GM23338 (cell line): Measurements from ENCODE around the gene PDSS2. TPM values are rescaled to one million over a fixed set of nuclear protein-coding genes. Genes with fewer than 3 reads are reported as not detected.
A peak's percentile ranks its signal among the peaks of the same experiment; 100 is the strongest.

Experiments used
- ATAC-seq: fragments of 200-7000 bp; cut with Tn5 transposase; 3 replicates; pipeline ENCODE4 v1.9.1; 2020
- DNase-seq: peaks from one replicate; pipeline ENCODE4 v3.0.0-alpha.2; 2015; ENCODE audit warnings: low spot score
- H2AFZ ChIP-seq: fragments of 200-600 bp; sonication (generic); 2 replicates; pipeline ENCODE4 v1.8.0; 2016; ENCODE audit warnings: antibody characterized with exemption, mild to moderate bottlenecking, moderate library complexity
- H3F3A ChIP-seq: fragments of 200-600 bp; sonication (generic); replicated peaks from 2 replicates; pipeline ENCODE4 v1.8.0; 2017; ENCODE audit warnings: antibody characterized with exemption, mixed run types, low read depth
- H3K27ac ChIP-seq: fragments of 200-600 bp; sonication (generic); 2 replicates; pipeline ENCODE4 v1.6.1; 2016; ENCODE audit warnings: low read depth
- H3K27me3 ChIP-seq: fragments of 200-600 bp; sonication (generic); 2 replicates; pipeline ENCODE4 v1.8.0; 2016; ENCODE audit warnings: mild to moderate bottlenecking, mixed run types, moderate library complexity; ENCODE audit not compliant: insufficient read depth
- H3K36me3 ChIP-seq: fragments of 200-600 bp; sonication (generic); 2 replicates; pipeline ENCODE4 v1.8.0; 2016; ENCODE audit warnings: mild to moderate bottlenecking; ENCODE audit not compliant: insufficient read depth
- H3K4me1 ChIP-seq: fragments of 200-600 bp; sonication (generic); 2 replicates; pipeline ENCODE4 v1.8.0; 2016; ENCODE audit warnings: mild to moderate bottlenecking, moderate library complexity; ENCODE audit not compliant: insufficient read depth
- H3K4me2 ChIP-seq: fragments of 200-600 bp; sonication (generic); 2 replicates; pipeline ENCODE4 v1.7.1; 2017; ENCODE audit warnings: mixed run types
- H3K4me3 ChIP-seq: fragments of 200-600 bp; sonication (generic); 2 replicates; pipeline ENCODE4 v1.6.1; 2016; ENCODE audit warnings: mixed run types
- H3K79me2 ChIP-seq: fragments of 200-600 bp; sonication (generic); replicated peaks from 2 replicates; pipeline ENCODE4 v1.8.0; 2017; ENCODE audit warnings: mild to moderate bottlenecking; ENCODE audit not compliant: insufficient read depth
- H3K9me2 ChIP-seq: fragments of 200-600 bp; sonication (generic); 2 replicates; pipeline ENCODE4 v1.8.0; 2017; ENCODE audit not compliant: insufficient read depth
- H4K20me1 ChIP-seq: fragments of 200-600 bp; sonication (generic); replicated peaks from 2 replicates; pipeline ENCODE4 v1.8.0; 2017; ENCODE audit warnings: mild to moderate bottlenecking; ENCODE audit not compliant: insufficient read depth
- H3K27ac Mint-ChIP-seq: 2 replicates; pipeline ENCODE4 v1.8.0; 2020; ENCODE audit warnings: inconsistent platforms, mild to moderate bottlenecking, moderate library complexity, mixed read lengths
- H3K27me3 Mint-ChIP-seq: 3 replicates; pipeline ENCODE4 v1.8.0; 2022; ENCODE audit warnings: low read depth, mild to moderate bottlenecking, moderate library complexity, mixed read lengths, inconsistent platforms; ENCODE audit not compliant: insufficient read depth, poor library complexity
- H3K36me3 Mint-ChIP-seq: 3 replicates; pipeline ENCODE4 v1.8.0; 2021; ENCODE audit warnings: low read depth, mild to moderate bottlenecking, inconsistent platforms, moderate library complexity, mixed read lengths
- H3K4me1 Mint-ChIP-seq: 3 replicates; pipeline ENCODE4 v1.8.0; 2020; ENCODE audit warnings: mild to moderate bottlenecking, inconsistent platforms, mixed read lengths
- H3K4me3 Mint-ChIP-seq: 3 replicates; pipeline ENCODE4 v1.8.0; 2021; ENCODE audit warnings: moderate library complexity, mild to moderate bottlenecking, inconsistent platforms, mixed read lengths
- H3K9me3 Mint-ChIP-seq: 3 replicates; pipeline ENCODE4 v1.8.0; 2020; ENCODE audit warnings: moderate library complexity, mild to moderate bottlenecking, inconsistent platforms, mixed read lengths
- CREB1 ChIP-seq: fragments of 250-450 bp; sonication (Bioruptor Pico); IDR thresholded peaks from 2 replicates; pipeline ENCODE4 v1.5.0; 2020; ENCODE audit warnings: low read depth, mild to moderate bottlenecking, moderate library complexity
- CTCF ChIP-seq, 2 experiments: fragments of 200-600 bp in 1 of 2; sonication (generic) in 1 of 2; conservative IDR thresholded peaks; 2 replicates each; pipeline versions ENCODE4 v1.5.1 to v1.6.1; 2016 to 2017; ENCODE audit warnings: antibody characterized with exemption in 2 of 2, low read depth in 2 of 2, mild to moderate bottlenecking in 2 of 2, moderate library complexity in 1 of 2
- ETS1 ChIP-seq: IDR thresholded peaks from 2 replicates; pipeline ENCODE4 v1.6.1; 2016; ENCODE audit warnings: antibody characterized with exemption
- EZH2 ChIP-seq: fragments of 200-600 bp; sonication (generic); IDR thresholded peaks from one replicate; pipeline ENCODE4 v1.8.0; 2017; ENCODE audit warnings: antibody characterized with exemption, mild to moderate bottlenecking, low read depth; ENCODE audit not compliant: unreplicated experiment
- EZH2phosphoT487 ChIP-seq: fragments of 200-600 bp; sonication (generic); IDR thresholded peaks from one replicate; pipeline ENCODE4 v1.8.1; 2018; ENCODE audit warnings: antibody characterized with exemption; ENCODE audit not compliant: unreplicated experiment
- JUNB ChIP-seq: IDR thresholded peaks from one replicate; pipeline ENCODE4 v1.6.1; 2016; ENCODE audit warnings: antibody characterized with exemption; ENCODE audit not compliant: unreplicated experiment
- NANOG ChIP-seq: IDR thresholded peaks from 2 replicates; pipeline ENCODE4 v1.6.1; 2016; ENCODE audit warnings: antibody characterized with exemption, borderline replicate concordance
- STAT1 ChIP-seq: IDR thresholded peaks from one replicate; pipeline ENCODE4 v1.6.1; 2016; ENCODE audit warnings: antibody characterized with exemption; ENCODE audit not compliant: unreplicated experiment
- ZNF114 ChIP-seq: fragments of 250-450 bp; sonication (Bioruptor Pico); IDR thresholded peaks from 2 replicates; pipeline ENCODE4 v1.5.0; 2020; ENCODE audit warnings: mild to moderate bottlenecking, moderate library complexity
- ZNF331 ChIP-seq: fragments of 250-450 bp; sonication (Bioruptor Pico); IDR thresholded peaks from 2 replicates; pipeline ENCODE4 v1.5.0; 2020; ENCODE audit warnings: low read depth, mild to moderate bottlenecking, moderate library complexity
- ZNF462 ChIP-seq: fragments of 250-450 bp; sonication (Bioruptor Pico); IDR thresholded peaks from 2 replicates; pipeline ENCODE4 v1.5.0; 2020; ENCODE audit warnings: mild to moderate bottlenecking, moderate library complexity
- polyA plus RNA-seq: library from polyadenylated mRNA; unstranded; fragments of >200 nt; fragmentation: Nextera tagmentation; extraction: Ambion mirVana; gene quantifications from 2 replicates; pipeline ENCODE4 v1.2.1, GENCODE V29; 2016
- total RNA-seq: library from RNA; depleted of rRNA; stranded (reverse); fragments of >200 nt; shearing (Covaris generic); gene quantifications from 2 replicates; pipeline ENCODE4 v1.2.3, GENCODE V29; 2014

PDSS2 gene
- total and polyA plus RNA-seq, 2 experiments from 2014 or later: 7.3 to 16.7 TPM

GRCh38 chr6:107488174-107488874 lies 29.0 kb upstream of the PDSS2 start:
- no peak overlapping the region for H3K27ac Mint-ChIP-seq
- no peak for ATAC-seq
- no peak for TF ChIP-seq CREB1 (CRISPR knock-in tag)
- TF ChIP-seq CTCF (conservative IDR thresholded peaks at IDR 0.05; ENCODE audit: low read depth in 2 of 2): no peak
- TF ChIP-seq ZNF331: no peak
- no peak for TF ChIP-seq JUNB
- TF ChIP-seq NANOG: no peak
- no peak for TF ChIP-seq EZH2phosphoT487
- TF ChIP-seq STAT1: no peak
- no peak for TF ChIP-seq ZNF462 (CRISPR knock-in tag)
- no peak for TF ChIP-seq ZNF114
- no peak for TF ChIP-seq EZH2
- no peak for TF ChIP-seq ETS1

More at GRCh38 chr6:107488174-107488874, 29.0 kb upstream of the PDSS2 start:
- H3K27me3 ChIP-seq: peaks cover 75% of the 10 kb centered on the region
- no peak for DNase-seq
- Mint-ChIP-seq H3K36me3 (no peaks in the 10 kb centered on the region; the same call in 2 of the 3 replicates), H3K4me1 (peaks cover 12% of the 10 kb centered on the region), H3K27me3 (peaks cover 36% of the 10 kb centered on the region), H3K4me3 (no peak overlapping the region; the same call in 1 of the 3 replicates), H3K9me3 (no peaks in the 10 kb centered on the region; the same call in 2 of the 3 replicates)
- no peaks in the 10 kb centered on the region for H3K9me2 ChIP-seq
- H2AFZ ChIP-seq: peak overlapping the region; percentile 98
- H3K79me2 ChIP-seq: 0 out of 2 replicates have a peak, but pooled peaks cover 5% of the 10 kb centered on the region
- H3K36me3 ChIP-seq: no peaks in the 10 kb centered on the region
- H3K4me1 ChIP-seq: peaks cover 25% of the 10 kb centered on the region
- H3K27ac ChIP-seq: no peak overlapping the region
- H3K4me3 ChIP-seq: peak overlapping the region; percentile 94
- H4K20me1 ChIP-seq: no peaks in the 10 kb centered on the region
- peak overlapping the region; percentile 100 for H3K4me2 ChIP-seq
- H3F3A ChIP-seq: 0 out of 2 replicates have a peak, but pooled peaks cover 9% of the 10 kb centered on the region
